ENCODE data around the gene C5. TPM values are rescaled to one million over a fixed set of nuclear protein-coding genes. Genes with fewer than 3 reads are reported as not detected.

C5 gene
- total and polyA plus RNA-seq, 2 experiments from 2014 or later, result 0.31 TPM; not detected in 1

- Mint-ChIP-seq H3K36me3 (ENCODE audit: low read depth) (no peaks in the 10 kb centered on the region), H3K27me3 (ENCODE audit: insufficient read depth, low read depth, poor library complexity) (peaks cover 24% of the 10 kb centered on the region), H3K4me1 (peaks cover 59% of the 10 kb centered on the region), H3K9me3 (no peaks in the 10 kb centered on the region), H3K4me3 (no peak overlapping the region), H3K27ac (no peak overlapping the region)
- H3K4me2 ChIP-seq, result no peak overlapping the region
- no peaks in the 10 kb centered on the region for H4K20me1 ChIP-seq (replicated peaks; ENCODE audit: insufficient read depth)
- H3K36me3 ChIP-seq (ENCODE audit: insufficient read depth), result no peaks in the 10 kb centered on the region
- no peak overlapping the region for H2AFZ ChIP-seq
- no peak overlapping the region for H3K4me3 ChIP-seq
- no peak overlapping the region for H3K27ac ChIP-seq (ENCODE audit: low read depth)
- H3K27me3 ChIP-seq (ENCODE audit: insufficient read depth), result peaks cover 15% of the 10 kb centered on the region; the same call in 1 of the 2 replicates
- ATAC-seq (no peak), DNase-seq (ENCODE audit: low spot score) (no peak)
- H3F3A ChIP-seq (replicated peaks; ENCODE audit: low read depth), result peaks cover 6% of the 10 kb centered on the region; the same call in 1 of the 2 replicates
- H3K9me2 ChIP-seq (ENCODE audit: insufficient read depth), result no peaks in the 10 kb centered on the region
- H3K4me1 ChIP-seq (ENCODE audit: insufficient read depth), result peaks cover 60% of the 10 kb centered on the region
- H3K79me2 ChIP-seq (replicated peaks; ENCODE audit: insufficient read depth), result no peaks in the 10 kb centered on the region
- TF ChIP-seq CREB1 (CRISPR knock-in tag; IDR thresholded peaks at IDR 0.05; ENCODE audit: low read depth) (no peak), POLR2AphosphoS5 (IDR thresholded peaks at IDR 0.05; ENCODE audit: low read depth) (no peak), ZNF462 (CRISPR knock-in tag; IDR thresholded peaks at IDR 0.05) (no peak), REST (IDR thresholded peaks at IDR 0.05; ENCODE audit: unreplicated experiment) (no peak), ETS1 (IDR thresholded peaks at IDR 0.05) (no peak), CTCF (conservative IDR thresholded peaks at IDR 0.05; ENCODE audit: low read depth in 2 of 2) (no peak), ZNF331 (CRISPR knock-in tag; IDR thresholded peaks at IDR 0.05; ENCODE audit: low read depth) (no peak), ZNF114 (CRISPR knock-in tag; IDR thresholded peaks at IDR 0.05) (no peak), STAT1 (IDR thresholded peaks at IDR 0.05; ENCODE audit: unreplicated experiment) (no peak), JUNB (IDR thresholded peaks at IDR 0.05; ENCODE audit: unreplicated experiment) (no peak)
Measured at GRCh38 chr9:120923620-120924328, 126.3 kb downstream of the C5 start.

Measured in GM23338 (cell line).